ENCODE measurements around the gene FUT9.

DNA sequence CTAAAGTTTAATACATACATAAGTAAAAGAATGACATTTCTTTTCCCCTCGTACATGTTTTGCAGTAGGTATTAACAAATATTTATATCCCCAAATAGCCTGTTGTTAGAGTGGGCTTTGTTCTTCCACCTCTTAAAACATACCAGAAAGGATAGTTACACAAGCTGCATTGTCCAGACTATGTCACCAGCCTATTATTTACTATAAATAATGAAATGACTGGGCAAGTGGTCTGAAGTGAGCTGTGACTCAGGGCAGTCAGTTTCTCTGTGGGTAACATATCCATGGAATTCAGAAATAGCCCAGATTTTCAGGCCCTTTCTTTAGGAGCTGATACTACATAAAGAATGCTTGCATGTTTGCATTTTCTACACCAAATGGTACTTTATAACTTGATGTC is 60.1 kb downstream of the FUT9 start:
- TF ChIP-seq, protein P1, sequence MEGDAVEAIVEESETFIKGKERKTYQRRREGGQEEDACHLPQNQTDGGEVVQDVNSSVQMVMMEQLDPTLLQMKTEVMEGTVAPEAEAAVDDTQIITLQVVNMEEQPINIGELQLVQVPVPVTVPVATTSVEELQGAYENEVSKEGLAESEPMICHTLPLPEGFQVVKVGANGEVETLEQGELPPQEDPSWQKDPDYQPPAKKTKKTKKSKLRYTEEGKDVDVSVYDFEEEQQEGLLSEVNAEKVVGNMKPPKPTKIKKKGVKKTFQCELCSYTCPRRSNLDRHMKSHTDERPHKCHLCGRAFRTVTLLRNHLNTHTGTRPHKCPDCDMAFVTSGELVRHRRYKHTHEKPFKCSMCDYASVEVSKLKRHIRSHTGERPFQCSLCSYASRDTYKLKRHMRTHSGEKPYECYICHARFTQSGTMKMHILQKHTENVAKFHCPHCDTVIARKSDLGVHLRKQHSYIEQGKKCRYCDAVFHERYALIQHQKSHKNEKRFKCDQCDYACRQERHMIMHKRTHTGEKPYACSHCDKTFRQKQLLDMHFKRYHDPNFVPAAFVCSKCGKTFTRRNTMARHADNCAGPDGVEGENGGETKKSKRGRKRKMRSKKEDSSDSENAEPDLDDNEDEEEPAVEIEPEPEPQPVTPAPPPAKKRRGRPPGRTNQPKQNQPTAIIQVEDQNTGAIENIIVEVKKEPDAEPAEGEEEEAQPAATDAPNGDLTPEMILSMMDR (IDR thresholded peaks at IDR 0.05; ENCODE audit: low read depth, low read length), result no peak
- TF ChIP-seq POLR2A (IDR thresholded peaks at IDR 0.05; ENCODE audit: extremely low read depth, insufficient read length) (no peak), MAX (IDR thresholded peaks at IDR 0.05; ENCODE audit: low read depth, low read length) (no peak), MYC (IDR thresholded peaks at IDR 0.05; ENCODE audit: low read depth, low read length) (no peak)
